Embryonic facial prominence (tissue), 1 donor: ENCODE data around the gene SLC37A1.
"Not testable (repeated sequence)": the region's sequence is repeated elsewhere in the genome, so short reads cannot be mapped to it uniquely, and the experiment has no call there.

Experiments
- DNase-seq: peaks from one replicate; pipeline ENCODE4 v3.0.0-alpha.2; 2016; ENCODE audit errors: extremely low spot score

Gene SLC37A1

DNA sequence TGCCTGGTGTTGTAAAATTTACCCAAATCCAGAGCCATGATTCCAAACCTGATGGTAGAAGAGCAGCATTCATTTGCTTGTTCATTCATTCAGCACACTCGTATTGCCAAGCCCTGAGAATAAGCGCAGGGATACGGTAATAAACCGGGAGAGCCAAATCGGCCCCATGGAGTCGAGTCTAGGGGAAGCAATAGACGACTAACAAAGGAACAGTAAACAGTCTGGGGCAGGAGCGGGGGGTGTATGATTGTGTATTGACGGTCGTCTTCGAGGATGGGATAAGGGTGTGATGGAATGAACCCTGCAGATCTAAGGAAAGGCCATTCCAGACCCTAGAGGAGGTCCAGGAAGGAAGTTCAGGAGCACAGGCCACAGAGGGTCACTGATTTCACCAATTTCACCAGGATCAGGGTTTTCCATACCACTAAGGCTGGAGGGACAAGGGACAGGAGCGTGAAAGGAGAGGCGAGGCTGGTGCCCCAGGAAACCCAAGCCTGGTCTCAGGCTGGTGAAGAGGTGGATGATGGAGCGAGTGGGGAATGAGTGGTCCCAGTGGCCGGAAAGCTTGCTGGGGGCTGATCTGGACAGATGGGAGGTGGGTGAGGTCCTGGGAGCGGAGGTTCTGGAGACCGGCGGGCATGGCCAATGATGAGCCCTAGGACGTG, 78.6 kb downstream of the SLC37A1 start:
- DNase-seq = no peak

DNA sequence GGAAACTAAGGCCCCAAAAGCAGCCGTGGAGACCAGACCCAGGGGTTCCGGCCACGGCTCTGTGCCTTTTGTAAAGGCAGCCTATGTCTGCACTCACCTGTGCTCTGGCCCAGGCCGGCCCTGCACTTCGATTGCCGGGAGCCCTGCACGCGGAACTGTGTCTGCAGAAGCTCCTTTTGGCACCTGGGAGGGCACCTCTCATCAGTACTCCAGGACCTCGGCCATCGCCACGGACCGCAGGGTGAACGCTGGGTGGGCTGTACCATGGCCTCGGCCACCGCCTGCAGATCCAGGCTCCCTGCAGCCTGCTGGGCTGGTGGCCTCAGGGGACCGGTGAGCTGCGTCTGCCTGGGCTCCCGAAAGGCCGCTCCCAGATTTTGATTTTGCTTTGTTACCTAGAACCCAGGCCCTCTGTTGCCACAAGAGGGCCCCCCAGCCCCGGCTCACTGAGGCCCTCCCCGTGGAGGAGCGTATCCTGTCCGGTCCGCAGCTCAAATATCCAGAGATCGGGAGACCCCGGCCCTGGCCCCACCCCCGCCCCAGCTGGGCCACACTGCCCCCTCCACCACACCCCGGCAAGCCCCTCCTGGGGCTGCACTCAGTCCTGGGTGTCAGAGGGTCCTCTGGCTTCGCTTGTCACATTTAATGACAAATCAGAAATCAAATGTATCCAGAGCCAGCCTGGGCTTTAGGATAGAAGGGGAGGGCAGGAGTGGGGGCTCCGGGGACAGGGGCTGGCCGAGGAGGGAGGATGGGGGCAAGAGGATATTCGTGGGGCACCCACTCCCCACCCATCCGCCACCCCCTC, 79.6 kb downstream of the SLC37A1 start:
- peak; percentile 45 for DNase-seq

DNA sequence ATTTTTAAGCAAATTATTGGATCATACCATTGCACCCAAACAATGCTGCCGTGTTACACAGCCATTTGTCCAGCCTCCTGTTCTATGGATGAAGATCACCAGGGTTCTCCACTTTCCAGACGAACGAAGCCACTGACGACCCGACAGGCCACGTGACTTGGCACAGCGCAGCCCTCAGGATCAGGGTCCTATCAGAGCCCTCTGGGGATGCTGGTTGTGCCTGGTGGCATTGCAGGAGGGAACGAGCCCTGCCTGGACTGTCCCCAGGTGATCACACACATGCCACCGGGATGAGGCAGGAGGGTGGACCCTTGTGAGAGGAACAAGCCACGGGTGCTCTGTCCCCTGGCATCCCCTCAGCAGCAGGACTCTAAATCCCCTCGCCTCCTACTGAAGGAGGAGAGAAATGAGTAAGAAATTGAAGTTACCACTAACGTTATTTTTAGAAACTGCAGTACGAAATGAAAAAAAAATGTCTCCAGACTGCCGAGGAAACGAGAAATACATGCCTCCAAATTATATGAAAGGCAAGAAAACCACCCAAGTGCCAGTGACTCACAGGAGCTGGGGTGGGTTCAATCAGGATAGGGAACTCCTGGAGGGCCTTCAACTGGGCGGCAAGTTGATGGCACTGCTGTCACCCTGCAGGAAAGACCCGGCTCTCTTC, 81.1 kb downstream of the SLC37A1 start:
- DNase-seq = no peak

DNA sequence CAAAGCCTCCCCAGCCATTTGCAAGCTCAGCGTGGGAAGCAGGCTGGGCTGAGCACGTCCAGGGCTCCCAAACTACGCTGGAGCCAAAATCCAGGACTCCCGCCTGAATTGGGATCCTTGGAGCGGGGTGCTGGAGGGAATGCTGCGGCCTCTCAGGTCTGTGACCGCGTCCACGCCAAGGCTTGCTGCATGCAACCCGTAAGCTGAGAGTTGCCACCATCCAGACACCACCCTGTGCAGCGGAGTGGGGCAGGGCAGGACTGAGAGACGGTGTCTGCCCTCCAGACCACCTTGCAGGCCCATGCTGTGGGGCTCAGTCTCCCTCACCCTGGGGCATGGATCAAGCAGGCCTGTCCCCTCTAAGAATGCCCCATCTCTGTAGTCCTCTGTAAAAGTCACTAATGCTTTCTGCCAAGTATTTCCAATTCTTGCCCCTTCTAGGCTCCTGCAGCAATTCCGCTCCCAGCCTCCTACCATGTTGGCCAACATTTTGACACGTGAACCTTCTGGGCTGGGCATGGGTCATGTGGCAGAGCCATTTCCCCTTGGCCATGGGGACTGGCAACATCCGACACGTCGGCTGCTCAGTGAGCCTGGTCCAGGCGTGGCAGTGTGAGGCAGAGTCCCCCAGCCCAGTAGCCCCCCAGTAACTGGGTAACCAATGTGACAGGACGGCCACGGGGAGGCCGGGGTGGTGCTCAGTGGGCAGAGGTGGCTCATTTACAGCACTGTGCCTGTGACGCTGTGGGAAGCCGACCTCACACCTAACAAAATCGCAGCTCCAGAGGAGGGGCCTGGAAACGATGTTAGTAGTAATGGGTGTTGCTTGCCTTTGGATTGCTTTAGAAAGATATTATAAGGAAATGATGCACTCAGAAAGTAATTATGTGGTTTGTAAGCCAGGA, 81.9 kb downstream of the SLC37A1 start:
- DNase-seq = no peak

DNA sequence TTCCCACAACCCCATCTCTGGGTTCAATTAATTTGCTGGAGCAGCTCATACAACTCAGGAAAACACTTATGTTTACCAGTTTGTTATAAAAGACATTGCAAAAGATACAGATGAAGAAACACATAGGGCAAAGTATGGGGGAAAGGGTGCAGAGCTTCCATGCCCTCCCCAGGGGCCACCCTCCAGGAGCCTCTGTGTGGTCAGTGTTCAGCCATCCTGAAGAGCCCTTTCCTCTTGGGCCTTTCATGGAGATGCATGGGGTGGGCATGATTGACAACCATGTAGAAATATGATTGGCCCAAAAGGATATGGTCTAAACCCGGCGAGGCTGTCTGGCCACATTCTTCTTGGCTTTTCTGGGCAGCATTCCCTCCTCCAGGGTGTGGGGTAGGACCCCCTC, 83.0 kb downstream of the SLC37A1 start:
- DNase-seq = no peak

DNA sequence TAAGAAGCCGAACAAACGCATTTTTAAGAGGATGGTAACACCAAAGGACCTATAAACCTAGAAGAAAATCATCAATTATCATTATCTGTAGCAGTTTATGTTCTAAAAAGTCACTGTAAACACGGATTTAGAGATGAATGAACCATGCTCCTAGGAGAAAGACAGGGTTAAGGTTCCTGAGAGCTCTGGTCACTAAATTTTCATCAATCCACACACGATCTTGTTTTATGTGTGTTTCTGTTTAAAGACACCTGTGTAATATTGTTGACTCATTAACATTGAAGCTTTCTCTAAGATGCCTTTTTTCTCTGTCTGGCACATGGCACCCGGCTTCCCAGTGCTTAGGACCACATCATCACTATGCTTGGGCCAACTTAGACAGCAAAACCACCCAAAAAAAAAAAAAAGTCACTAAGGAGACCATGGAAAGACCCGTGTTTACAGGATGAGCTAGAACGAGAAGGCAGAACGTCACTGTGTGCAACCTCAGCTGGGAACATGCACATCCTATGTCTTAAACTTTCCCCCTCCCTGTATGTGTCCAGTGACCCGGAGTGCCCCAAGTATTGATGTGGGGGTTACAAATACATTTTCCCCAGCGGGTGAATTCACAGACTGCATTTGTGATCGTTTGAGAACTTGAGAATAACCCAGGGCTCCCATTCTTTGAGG, 84.0 kb downstream of the SLC37A1 start:
- no peak for DNase-seq

DNA sequence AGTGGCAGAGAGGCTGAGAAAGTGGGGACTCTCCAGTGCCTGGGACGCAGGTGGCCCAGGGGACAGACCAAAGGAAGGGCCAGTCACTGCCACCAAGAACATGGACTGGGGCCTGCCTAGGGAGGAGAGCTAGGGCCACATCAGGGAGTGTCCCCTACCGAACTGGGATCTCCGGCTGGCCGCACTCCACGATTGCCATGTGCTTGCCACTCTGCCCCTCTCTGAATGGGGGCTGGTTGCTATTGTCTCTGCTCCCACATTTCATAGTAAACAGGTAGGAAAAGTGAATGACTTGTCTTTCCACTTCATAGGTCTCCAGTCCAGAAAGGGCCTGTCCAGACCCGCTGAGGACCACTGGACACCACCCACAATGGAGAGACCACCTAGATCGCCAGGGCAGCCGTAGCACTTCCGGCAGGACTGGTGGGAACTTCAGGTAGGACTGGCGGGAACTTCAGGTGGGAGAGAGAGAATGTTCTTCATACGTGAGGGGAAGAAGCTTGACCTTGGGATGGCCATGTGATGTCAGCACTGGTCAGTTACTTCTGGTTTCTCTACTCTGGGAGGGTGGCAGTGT, 84.6 kb downstream of the SLC37A1 start:
- no peak for DNase-seq

DNA sequence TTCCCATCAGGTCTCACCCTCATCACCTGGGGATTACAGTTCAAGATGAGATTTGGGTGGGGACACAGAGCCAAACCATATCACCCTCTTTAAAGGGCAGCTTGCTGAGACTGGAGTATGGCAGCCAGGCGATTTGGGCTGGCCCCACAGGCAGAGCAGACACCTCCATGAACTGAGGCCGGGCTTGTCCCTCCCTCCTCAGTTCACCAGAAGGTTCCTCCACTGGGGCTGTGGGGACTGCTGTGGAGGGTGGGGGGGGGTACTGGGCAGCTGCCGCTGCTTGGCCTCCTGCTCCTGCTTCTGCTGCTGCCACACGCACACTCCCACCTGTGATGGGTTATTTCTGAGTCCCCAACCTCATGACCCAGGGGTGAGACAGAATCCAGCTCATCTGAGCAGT, 85.8 kb downstream of the SLC37A1 start:
- DNase-seq = no peak

DNA sequence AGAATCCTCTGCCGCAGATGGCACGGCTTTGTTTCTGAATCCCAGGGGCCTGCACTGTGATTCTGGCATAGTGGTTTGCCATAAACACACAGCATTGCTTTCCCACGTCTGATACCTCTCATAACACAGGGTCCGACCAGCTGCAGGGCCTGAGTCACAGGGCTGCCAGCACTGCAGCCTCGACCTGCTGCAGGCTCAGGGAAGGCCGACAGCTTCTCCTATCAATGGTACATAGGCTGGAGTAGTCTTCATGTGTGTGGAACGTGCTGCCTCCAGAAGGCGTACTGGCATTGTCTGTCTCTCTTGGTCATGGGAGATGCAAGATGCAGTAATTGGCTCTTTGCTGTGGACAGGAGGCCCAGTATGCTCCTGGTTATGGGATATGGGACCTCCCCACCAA, 86.3 kb downstream of the SLC37A1 start:
- DNase-seq = no peak

DNA sequence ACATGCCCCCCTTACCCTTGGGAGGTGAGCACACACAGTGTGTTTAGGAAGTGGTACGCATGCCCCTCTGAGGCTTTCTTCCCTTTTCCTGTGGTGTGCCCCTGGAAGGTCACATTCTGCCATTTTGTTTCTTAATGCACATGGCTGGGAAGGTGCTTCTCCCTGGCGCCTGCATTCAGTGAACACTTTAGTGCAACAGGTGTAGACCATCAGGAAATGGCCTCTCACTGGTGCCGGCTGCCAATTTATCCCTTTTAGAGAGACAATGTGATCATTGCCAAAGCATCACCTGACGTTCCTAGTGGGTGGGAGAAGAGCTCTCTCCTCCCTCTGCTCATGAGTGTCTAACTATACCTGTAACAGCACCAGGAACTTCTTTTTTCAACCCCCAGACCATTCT, 88.0 kb downstream of the SLC37A1 start:
- no peak for DNase-seq

DNA sequence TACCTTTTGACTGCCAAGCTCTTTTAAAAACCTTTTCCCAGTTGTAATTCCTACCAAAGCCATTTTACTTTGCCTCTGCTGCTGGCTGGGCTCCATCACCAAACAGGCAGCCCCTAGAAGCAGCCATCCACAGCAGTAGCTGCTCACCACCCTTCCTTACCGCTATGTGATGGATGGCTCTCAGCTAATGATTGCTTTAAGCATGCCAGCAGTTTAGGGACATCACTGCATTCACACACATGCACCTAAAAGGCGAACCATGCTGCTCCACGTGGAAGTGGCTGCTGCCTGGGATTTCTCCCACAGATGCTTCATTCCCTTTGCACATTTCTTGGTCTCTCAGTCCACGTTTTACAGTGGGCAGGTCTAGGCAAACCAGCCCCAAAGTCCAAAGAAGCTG, 93.5 kb downstream of the SLC37A1 start:
- DNase-seq = no peak

DNA sequence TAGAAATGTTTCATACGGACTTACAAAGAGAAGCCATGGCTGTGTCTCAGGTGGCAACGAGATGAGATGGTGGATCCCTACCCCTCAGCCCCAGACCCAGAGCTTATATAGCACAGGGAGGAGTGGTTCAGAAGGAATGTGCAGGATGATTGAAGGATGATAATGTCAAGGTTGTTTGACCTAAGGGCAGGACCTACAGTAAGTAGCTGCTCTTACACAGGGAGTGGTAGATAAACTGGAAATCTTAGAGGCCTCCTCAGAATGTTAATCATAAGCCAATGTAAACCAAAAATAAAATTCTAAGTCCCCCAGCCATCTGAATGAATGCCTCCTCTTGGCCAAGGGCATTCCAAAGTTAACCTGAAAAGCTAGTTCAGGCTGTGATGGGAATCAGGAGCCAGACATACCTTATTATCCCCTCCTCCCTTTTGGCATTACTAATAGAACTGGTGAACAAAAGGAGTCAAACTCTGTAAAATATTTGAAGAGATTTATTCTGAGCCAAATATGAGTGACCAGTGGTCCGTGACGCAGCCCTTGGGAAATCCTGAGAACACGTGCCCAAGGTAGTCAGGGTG, 94.0 kb downstream of the SLC37A1 start:
- DNase-seq = no peak

DNA sequence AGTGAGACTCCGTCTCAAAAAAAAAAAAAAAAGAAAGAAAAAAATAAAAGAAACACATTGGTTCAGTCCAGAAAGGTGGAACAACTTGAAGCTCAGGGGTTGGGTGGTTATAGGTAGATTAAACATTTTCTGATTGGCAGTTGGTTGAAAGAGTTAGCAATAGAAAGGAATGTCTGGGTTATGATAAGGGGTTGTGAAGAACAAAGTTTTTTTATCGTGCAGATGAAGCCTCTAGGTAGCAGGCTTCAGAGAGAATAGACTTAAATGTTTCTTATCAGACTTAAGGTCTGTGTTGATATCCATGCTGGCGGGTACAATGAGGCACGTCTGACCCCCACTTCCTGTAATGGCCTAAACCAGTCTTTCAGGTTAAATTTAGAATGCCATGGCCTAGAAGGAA, 94.8 kb downstream of the SLC37A1 start:
- DNase-seq = no peak

DNA sequence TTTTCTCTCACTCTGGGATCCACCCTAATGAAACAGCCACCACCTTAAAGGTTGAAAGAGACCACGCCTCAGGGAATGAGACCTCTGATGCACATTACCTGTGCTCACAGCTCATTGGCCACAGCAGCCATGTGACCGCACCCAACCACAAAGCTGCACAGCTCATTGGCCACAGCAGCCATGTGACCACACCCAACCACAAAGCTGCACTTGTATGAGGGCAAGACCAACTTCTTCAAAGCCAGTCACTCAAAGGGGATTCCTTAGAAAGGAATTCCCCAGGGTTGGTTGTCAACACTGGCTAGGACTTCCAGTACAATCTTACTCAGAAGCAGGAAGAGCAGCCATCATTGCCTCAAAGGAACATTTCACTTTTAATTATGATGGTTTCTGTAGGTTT, 96.2 kb downstream of the SLC37A1 start:
- DNase-seq = no peak

DNA sequence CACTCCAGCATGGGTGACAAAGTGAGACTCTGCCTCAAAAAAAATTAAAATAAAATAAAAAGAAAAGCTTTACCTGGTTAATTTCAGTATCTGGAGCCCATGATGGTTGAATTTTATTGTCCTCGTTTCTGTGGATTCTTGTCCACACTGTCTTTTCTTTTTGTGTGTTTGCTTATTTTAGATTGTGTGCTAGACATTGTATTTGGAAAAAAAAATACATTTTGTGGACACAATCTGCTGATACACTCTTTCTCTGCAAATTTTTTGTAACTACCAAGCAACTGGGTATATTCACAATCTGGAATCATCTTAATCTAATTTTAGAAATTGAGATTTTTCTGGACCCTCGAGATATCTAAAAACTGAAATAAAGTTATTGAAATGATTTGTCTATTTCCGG, 98.2 kb downstream of the SLC37A1 start:
- no peak for DNase-seq

DNA sequence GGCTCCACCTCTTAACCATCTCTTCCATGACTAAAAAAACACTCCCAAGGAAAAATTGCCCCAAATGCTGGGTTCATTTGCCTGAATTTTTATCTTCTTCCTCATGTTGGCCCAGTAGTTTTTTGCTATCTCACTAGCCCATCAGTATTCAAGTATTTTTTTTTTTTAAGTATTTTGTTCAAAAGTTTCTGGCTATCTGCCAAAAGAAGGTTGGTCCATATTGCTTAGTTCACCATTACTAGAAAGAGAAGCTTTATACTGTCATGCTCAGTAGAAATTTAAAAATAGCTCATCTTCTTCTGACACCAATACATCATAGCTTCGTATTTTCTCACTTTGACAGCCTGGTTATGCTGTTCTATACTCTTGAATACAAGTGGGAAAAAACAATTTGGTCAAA, 98.7 kb downstream of the SLC37A1 start:
- DNase-seq = no peak

DNA sequence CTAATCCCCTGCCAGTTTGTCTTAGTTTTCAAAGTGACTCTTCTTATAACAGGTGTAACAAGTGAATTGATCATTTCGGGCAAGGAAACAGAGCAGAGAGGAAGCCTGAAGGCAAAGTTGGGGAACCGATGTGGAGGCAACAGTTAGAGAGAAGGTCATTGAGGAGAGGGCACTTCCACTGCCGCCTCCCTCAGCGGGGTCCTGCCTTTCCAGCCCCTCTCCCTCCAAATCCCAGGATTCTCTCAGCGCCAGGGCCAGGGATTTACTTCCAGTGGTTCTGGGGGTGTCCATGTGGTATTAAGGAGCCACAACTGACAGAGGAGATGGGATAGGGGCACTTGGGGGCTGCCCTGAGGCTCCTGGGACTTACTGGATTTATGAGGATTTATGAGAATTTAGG, 100.1 kb downstream of the SLC37A1 start:
- DNase-seq = no peak

DNA sequence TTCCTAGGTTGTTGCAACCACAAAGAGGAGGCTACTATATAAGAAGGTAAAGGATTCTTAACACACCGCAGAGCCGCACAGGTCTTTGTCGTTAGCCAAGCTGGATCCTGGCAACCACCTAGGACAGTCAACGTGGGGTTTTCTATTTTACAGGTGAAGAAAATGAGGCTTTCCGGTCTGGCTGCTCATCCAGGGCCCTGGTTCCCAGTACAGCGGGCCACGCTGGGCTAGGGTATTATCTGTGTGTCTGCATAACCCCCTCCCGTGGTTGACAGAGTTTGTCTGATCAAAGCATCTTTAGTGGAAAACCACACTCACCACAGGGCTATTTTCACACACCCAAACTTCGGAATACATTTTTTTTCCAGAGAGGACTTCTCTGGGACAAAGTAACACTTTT, 100.7 kb downstream of the SLC37A1 start:
- no peak for DNase-seq

DNA sequence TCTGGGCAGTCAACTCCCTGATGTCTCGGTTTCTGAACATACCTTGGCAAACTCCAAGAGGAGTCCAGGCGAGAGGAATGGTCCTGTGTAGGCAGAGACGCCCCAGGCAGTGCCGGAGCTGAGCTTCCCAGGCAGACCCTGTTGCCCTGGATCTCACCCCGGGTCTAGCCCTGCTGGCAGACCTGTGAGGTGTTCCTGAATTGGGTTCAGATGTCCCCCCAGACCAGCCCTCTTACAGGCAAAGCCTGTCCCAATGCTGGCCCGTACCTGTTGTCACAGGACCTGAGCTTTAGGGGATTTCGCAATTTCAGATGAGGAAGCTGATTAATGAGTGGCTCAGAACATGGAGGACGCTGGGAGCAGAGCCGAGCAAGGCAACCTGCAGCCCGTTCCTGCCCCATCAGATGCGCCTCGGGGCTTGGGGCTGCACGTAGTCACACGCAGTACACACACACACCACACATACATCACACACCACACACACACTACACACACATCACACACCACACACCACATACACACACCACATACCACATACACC, 101.2 kb downstream of the SLC37A1 start:
- no peak for DNase-seq

DNA sequence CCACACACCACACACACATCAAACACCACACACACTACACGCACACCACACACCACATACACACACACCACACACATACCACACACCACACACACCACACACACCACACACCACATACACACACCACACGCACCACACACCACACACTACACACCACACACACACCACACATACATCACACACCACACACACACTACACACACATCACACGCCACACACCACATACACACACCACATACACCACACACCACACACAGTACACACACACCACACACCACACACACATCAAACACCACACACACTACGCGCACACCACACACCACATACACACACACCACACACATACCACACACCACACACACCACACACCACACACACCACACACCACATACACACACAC, 101.7 kb downstream of the SLC37A1 start:
- not testable (repeated sequence) for DNase-seq
